Fibroblast of skin of right biceps (primary cell): Measurements from ENCODE around the gene TRIO.
"Not testable (repeated sequence)": the region's sequence is repeated elsewhere in the genome, so short reads cannot be mapped to it uniquely, and the experiment has no call there.

Experiments
- DNase-seq: peaks from one replicate; pipeline ENCODE4 v3.0.0-alpha.2; 2013

TRIO gene

DNA sequence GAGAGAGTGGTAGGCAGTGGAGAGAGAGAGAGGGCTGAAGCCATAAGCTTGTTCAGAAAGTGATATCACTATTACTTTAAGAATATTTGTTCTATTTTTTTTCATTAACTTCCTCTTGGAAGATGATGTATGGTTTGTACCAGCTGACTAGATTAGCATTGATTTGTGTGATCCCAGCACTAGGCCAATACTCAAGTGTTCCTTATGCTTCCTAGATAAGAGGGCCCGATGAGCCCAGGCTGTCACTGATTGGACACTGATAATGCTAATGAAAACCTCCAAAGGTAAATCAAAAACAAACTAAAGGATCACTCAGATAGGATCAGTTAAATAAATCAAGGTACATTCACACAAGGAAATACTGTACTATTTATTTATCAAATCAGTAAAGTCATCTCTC is 385.8 kb downstream of the TRIO start:
- no peak for DNase-seq

DNA sequence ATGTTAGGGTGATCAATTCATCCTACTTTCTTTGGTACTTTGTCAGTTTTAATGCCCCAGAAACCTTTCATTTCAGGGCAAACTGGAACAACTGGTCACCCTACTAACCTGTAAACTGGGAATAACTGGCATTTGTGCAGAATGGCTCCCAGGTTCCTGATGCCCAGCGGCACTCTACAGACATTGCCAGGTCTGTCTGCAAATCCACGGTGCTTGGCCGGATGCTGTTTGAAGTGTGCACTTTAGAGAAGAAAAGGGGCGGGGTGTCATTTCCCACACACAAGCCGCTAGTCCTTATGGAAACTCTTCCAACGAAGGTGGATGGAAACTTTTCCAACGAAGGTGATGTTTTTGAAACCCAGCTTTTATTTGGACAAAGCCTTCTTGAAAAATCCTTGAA is 388.5 kb downstream of the TRIO start:
- DNase-seq: no peak

GRCh38 chr5:14532180-14532579 is 389.0 kb downstream of the TRIO start:
- DNase-seq: no peak

- DNase-seq: no peak
Measured at GRCh38 chr5:14534773-14535172, 391.6 kb downstream of the TRIO start.

- no peak for DNase-seq
Measured at GRCh38 chr5:14545308-14545707, 402.2 kb downstream of the TRIO start.

- DNase-seq: no peak
Measured at GRCh38 chr5:14545862-14546261, 402.7 kb downstream of the TRIO start.

DNA sequence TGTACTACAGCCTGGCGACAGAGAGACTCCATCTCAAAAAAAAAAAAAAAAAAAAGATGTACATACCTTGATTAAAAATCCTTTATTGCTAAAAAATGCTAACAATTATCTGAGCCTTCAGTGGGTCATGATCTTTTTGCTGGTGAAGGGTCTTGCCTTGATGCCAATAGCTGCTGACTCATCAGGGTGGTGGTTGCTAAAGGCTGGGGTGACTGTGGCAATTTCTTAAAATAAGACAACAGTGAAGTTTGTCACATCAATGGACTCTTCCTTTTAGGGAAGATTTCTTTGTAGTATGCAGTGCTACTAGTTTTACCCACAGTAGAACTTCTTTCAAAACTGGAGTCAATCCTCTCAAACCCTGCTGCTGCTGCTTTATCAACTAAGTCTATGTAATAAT is 404.5 kb downstream of the TRIO start:
- DNase-seq: no peak

DNA sequence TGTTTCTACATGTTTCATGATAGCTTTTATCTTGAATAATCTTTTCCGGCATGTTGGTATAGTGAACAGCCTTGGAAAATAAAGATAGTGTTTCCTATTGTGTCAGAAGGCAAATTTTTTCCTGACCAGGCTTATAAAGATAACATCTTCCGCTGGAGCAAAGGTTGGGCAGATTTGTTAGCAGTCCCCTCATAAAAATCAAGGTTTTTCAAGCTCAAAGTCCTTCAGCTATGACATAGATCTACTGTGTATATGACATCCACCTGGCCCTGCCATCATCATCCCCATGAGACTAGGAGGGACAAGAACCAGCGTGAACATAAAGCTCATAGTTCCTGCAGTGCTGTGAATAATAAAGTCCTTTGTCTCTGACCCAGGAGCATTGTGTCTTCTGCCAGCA is 408.1 kb downstream of the TRIO start:
- no peak for DNase-seq

DNA sequence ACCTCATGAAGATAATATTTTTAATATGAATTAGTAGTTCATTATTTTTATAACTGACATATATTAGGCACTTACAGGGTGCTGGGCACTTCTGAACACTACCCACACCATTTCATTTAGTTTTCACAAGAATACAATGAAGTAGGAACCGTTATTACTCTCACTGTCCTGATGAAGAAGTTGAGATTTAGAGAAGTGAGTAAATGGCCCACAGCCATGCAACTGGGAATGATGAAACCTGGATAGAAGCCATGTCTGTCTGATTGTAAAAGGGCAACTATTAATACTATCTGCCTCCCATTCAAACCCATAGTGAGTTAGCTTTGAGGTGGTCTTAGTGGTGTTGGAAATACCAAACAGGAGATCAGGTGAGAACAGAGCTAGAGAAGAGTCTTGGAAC is 408.9 kb downstream of the TRIO start:
- DNase-seq: no peak

GRCh38 chr5:14554288-14554687 is 411.1 kb downstream of the TRIO start:
- DNase-seq: not testable (repeated sequence)

DNA sequence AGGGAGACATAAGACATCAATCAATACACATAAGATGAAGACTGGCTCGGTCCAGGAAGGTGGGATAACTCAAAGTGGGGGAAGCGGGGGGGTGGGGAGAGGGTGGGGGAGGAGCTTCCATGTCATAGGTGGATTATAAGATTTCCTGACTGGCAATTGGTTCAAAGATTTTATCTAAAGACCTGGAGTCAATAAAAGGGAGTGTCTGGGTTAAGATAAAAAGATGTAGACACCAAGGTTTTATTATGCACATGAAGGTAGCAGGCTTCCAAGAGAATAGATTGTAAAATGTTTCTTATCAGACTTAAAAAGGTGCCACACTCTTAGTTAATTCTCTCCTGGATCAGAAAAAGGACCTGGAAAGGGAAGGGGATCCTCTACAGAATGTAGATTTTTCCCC is 412.9 kb downstream of the TRIO start:
- no peak for DNase-seq

- DNase-seq: no peak
Measured at GRCh38 chr5:14557203-14557770, 414.1 kb downstream of the TRIO start.

DNA sequence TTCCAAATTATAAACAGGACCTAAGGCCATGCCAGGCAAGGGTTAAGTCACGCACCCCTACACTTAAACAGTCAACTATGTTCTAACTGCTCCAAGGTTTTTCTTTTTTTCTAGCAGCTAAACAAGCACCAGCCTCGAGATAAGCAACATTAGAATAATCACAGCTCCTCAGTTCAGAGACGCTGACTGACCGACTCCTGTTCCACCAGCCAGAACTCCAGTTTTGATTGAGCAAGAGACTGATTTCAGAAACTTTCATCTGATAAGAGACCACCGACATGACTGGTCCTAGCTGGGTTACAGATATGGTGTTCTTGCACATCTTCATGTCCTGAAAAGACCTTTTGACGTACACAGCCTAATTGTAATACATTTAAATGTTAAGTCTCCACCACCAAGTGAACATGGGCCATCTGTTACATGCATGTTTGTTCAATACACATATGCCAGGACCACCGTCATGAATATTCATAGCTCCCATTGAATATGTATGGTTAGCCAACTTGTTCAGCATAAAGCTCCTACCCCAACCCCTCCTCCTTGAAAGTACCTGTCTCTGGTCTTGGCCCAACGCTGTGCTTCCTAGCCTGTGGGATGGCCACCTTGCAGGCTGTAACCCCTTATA is 414.8 kb downstream of the TRIO start:
- DNase-seq: no peak
